ENCODE measurements around the gene TAF11L9. TPM values are rescaled to one million over a fixed set of nuclear protein-coding genes. Genes with fewer than 3 reads are reported as not detected.
"Not testable (repeated sequence)": the region's sequence is repeated elsewhere in the genome, so short reads cannot be mapped to it uniquely, and the experiment has no call there.

Gene TAF11L9
- total RNA-seq, 1 experiment from 2014 or later = not detected

DNA sequence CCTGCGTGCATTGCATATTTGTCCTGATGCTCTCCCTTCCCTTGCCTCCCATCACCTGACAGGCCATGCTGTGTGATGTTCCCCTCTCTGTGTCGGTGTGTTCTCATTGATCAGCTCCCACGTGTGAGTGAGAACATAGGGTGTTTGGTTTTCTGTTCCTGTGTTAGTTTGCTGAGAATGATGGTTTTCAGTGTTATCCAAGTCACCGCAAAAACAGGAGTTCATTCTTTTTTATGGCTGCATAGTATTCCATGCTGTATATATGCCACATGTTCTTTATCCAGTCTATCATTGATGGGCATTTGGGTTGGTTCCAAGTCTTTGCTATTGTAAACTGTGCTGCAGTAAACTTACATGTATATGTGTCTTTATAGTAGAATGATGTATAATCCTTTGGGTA lies 13.3 kb upstream of the TAF11L9 start:
- H3K9me2 ChIP-seq (replicated peaks; ENCODE audit: insufficient read depth, low read length); H2AFZ ChIP-seq (ENCODE audit: low read length); H3K27me3 ChIP-seq (ENCODE audit: low read length); H3K9me3 ChIP-seq (ENCODE audit: low read length); H4K20me1 ChIP-seq (ENCODE audit: insufficient read depth, low read depth, low read length); H3K4me2 ChIP-seq (ENCODE audit: low read depth, low read length, poor library complexity, severe bottlenecking); H3K27ac ChIP-seq (ENCODE audit: low read length); H3K36me3 ChIP-seq (ENCODE audit: insufficient read depth, low read length); DNase-seq; H3K79me2 ChIP-seq (ENCODE audit: low read length); H3K9ac ChIP-seq (ENCODE audit: low read length); H3K4me3 ChIP-seq (ENCODE audit: low read length); H3K4me1 ChIP-seq (ENCODE audit: low read length): not testable (repeated sequence)

DNA sequence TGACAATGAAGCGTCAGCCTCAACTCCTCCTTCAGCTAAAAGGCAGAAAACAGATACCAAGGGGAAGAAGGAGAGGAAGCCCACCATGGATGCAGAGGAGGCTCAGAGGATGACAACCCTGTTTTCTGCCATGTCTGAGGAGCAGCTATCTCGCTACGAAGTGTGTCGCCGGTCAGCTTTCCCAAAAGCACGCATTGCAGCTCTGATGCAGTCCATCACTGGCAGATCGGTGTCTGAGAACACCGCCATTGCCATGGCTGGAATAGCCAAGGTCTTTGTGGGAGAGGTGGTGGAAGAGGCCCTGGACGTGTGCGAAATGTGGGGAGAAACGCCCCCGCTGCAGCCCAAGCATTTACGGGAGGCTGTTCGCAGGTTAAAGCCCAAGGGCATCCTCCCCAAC lies 10.8 kb upstream of the TAF11L9 start:
- no peak overlapping the region for H3K27ac ChIP-seq (ENCODE audit: low read length)
- no peak overlapping the region for H2AFZ ChIP-seq (ENCODE audit: low read length)
- H4K20me1 ChIP-seq (ENCODE audit: insufficient read depth, low read depth, low read length) = no peaks in the 10 kb centered on the region
- no peaks in the 10 kb centered on the region for H3K36me3 ChIP-seq (ENCODE audit: insufficient read depth, low read length)
- H3K79me2 ChIP-seq (ENCODE audit: low read length) = no peaks in the 10 kb centered on the region
- no peak overlapping the region for H3K4me2 ChIP-seq (ENCODE audit: low read depth, low read length, poor library complexity, severe bottlenecking)
- H3K4me3 ChIP-seq (ENCODE audit: low read length) = no peak overlapping the region
- no peaks in the 10 kb centered on the region for H3K4me1 ChIP-seq (ENCODE audit: low read length)
- peaks cover 5% of the 10 kb centered on the region; the same call in 1 of the 2 replicates for H3K9me3 ChIP-seq (ENCODE audit: low read length)
- no peak overlapping the region for H3K9ac ChIP-seq (ENCODE audit: low read length)
- H3K27me3 ChIP-seq (ENCODE audit: low read length) = no peaks in the 10 kb centered on the region
- DNase-seq = no peak
- H3K9me2 ChIP-seq (replicated peaks; ENCODE audit: insufficient read depth, low read length) = no peaks in the 10 kb centered on the region

DNA sequence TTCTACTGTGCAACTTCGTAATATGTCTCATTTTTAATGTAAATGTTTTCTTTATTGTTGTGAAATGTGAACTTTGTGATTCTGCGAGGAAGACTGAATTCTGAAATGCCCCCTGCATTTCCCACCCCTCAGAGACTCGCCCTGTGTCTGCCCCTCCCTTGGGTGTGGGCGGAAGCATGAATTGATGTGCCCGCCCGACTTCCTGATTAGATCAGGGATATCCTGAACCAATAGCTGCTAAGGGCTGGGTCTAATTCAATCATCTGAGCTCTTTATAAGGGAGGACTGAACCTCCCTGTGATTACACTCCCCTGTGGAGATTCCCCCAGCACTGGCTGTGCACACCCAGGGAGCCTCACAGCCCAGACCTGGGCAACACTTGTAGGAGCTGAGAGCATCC lies 9.7 kb upstream of the TAF11L9 start, which contains the start of gene TAF11L11:
TSS of gene TAF11L11 (plus strand) at position 304 of the 400 bp plus-strand sequence.
- not testable (repeated sequence) for H4K20me1 ChIP-seq (ENCODE audit: insufficient read depth, low read depth, low read length); H3K4me2 ChIP-seq (ENCODE audit: low read depth, low read length, poor library complexity, severe bottlenecking); H2AFZ ChIP-seq (ENCODE audit: low read length); H3K9me2 ChIP-seq (replicated peaks; ENCODE audit: insufficient read depth, low read length); H3K36me3 ChIP-seq (ENCODE audit: insufficient read depth, low read length); DNase-seq; H3K9me3 ChIP-seq (ENCODE audit: low read length); H3K4me3 ChIP-seq (ENCODE audit: low read length); H3K27me3 ChIP-seq (ENCODE audit: low read length); H3K79me2 ChIP-seq (ENCODE audit: low read length); H3K9ac ChIP-seq (ENCODE audit: low read length); H3K4me1 ChIP-seq (ENCODE audit: low read length); H3K27ac ChIP-seq (ENCODE audit: low read length)

DNA sequence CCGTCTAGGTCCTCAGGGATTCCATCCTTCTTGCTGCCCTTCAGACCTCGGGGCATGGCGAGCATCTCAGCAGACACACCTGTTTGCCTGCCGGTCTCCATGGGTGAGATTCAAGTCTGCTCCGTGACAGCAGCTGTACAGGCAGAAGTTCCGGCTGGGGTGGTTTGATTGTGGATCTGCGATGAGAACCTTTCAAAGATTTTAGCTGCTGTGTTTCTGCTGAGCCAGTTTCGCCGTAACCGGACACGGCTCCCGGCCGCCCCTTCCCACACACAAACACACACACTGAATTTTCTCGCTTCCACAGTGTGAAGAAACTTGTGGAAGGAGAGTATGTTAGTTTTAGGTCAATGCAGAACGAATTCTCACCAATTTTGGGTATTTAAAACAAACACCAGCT lies 3.5 kb upstream of the TAF11L9 start, which contains the start of gene TAF11L10:
TSS of gene TAF11L10 (minus strand) at position 101 of the 400 bp plus-strand sequence.
- H3K9me2 ChIP-seq (replicated peaks; ENCODE audit: insufficient read depth, low read length); H3K4me2 ChIP-seq (ENCODE audit: low read depth, low read length, poor library complexity, severe bottlenecking); H3K4me3 ChIP-seq (ENCODE audit: low read length); H3K9me3 ChIP-seq (ENCODE audit: low read length); H3K27ac ChIP-seq (ENCODE audit: low read length); H4K20me1 ChIP-seq (ENCODE audit: insufficient read depth, low read depth, low read length); H3K9ac ChIP-seq (ENCODE audit: low read length); H2AFZ ChIP-seq (ENCODE audit: low read length); DNase-seq; H3K27me3 ChIP-seq (ENCODE audit: low read length); H3K79me2 ChIP-seq (ENCODE audit: low read length); H3K4me1 ChIP-seq (ENCODE audit: low read length); H3K36me3 ChIP-seq (ENCODE audit: insufficient read depth, low read length): not testable (repeated sequence)

DNA sequence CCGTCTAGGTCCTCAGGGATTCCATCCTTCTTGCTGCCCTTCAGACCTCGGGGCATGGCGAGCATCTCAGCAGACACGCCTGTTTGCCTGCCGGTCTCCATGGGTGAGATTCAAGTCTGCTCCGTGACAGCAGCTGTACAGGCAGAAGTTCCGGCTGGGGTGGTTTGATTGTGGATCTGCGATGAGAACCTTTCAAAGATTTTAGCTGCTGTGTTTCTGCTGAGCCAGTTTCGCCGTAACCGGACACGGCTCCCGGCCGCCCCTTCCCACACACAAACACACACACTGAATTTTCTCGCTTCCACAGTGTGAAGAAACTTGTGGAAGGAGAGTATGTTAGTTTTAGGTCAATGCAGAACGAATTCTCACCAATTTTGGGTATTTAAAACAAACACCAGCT lies 3.3 kb downstream of the TAF11L9 start, which contains the start of gene TAF11L8:
TSS of gene TAF11L8 (minus strand) at position 101 of the 400 bp plus-strand sequence.
- H2AFZ ChIP-seq (ENCODE audit: low read length); H3K27me3 ChIP-seq (ENCODE audit: low read length); H3K36me3 ChIP-seq (ENCODE audit: insufficient read depth, low read length); H3K9me2 ChIP-seq (replicated peaks; ENCODE audit: insufficient read depth, low read length); H3K4me3 ChIP-seq (ENCODE audit: low read length); H4K20me1 ChIP-seq (ENCODE audit: insufficient read depth, low read depth, low read length); H3K9ac ChIP-seq (ENCODE audit: low read length); H3K27ac ChIP-seq (ENCODE audit: low read length); H3K4me2 ChIP-seq (ENCODE audit: low read depth, low read length, poor library complexity, severe bottlenecking); DNase-seq; H3K9me3 ChIP-seq (ENCODE audit: low read length); H3K4me1 ChIP-seq (ENCODE audit: low read length); H3K79me2 ChIP-seq (ENCODE audit: low read length): not testable (repeated sequence)

DNA sequence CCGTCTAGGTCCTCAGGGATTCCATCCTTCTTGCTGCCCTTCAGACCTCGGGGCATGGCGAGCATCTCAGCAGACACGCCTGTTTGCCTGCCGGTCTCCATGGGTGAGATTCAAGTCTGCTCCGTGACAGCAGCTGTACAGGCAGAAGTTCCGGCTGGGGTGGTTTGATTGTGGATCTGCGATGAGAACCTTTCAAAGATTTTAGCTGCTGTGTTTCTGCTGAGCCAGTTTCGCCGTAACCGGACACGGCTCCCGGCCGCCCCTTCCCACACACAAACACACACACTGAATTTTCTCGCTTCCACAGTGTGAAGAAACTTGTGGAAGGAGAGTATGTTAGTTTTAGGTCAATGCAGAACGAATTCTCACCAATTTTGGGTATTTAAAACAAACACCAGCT lies 8.5 kb downstream of the TAF11L9 start, which contains the start of gene TAF11L7:
TSS of gene TAF11L7 (minus strand) at position 101 of the 400 bp plus-strand sequence.
- H3K27ac ChIP-seq (ENCODE audit: low read length); H3K9ac ChIP-seq (ENCODE audit: low read length); H3K9me2 ChIP-seq (replicated peaks; ENCODE audit: insufficient read depth, low read length): not testable (repeated sequence)

More for the DNA sequence above, 8.5 kb downstream of the TAF11L9 start, which contains the start of gene TAF11L7:
- H4K20me1 ChIP-seq (ENCODE audit: insufficient read depth, low read depth, low read length); H3K79me2 ChIP-seq (ENCODE audit: low read length); DNase-seq; H3K4me1 ChIP-seq (ENCODE audit: low read length); H3K27me3 ChIP-seq (ENCODE audit: low read length); H3K36me3 ChIP-seq (ENCODE audit: insufficient read depth, low read length); H2AFZ ChIP-seq (ENCODE audit: low read length); H3K4me2 ChIP-seq (ENCODE audit: low read depth, low read length, poor library complexity, severe bottlenecking); H3K4me3 ChIP-seq (ENCODE audit: low read length); H3K9me3 ChIP-seq (ENCODE audit: low read length): not testable (repeated sequence)

Small RNA genes lying within 50 kb of the gene (small RNA-seq; reads per million reads assigned to genes)
- gene AC233724.3 = not detected
- not detected for gene AC233724.4
- gene AC233724.6 = not detected
- gene AC233724.7 = not detected

Other genes starting within 250 kb of the TAF11L9 start
- not detected in 2 replicates for gene TAF11L2, start 96.2 kb downstream of the TAF11L9 start, total RNA-seq (2014; rRNA removed; shearing (Covaris generic); ENCODE audit: low replicate concordance)
- not detected in 2 replicates for gene TAF11L3, start 76.0 kb downstream of the TAF11L9 start, total RNA-seq (2014; rRNA removed; shearing (Covaris generic); ENCODE audit: low replicate concordance)
- not detected in 2 replicates for gene TAF11L4, start 72.6 kb downstream of the TAF11L9 start, total RNA-seq (2014; rRNA removed; shearing (Covaris generic); ENCODE audit: low replicate concordance)
- gene TAF11L5, start 69.2 kb downstream of the TAF11L9 start, total RNA-seq (2014; rRNA removed; shearing (Covaris generic); ENCODE audit: low replicate concordance) = not detected in 2 replicates
- not detected in 2 replicates for gene TAF11L6, start 65.7 kb downstream of the TAF11L9 start, total RNA-seq (2014; rRNA removed; shearing (Covaris generic); ENCODE audit: low replicate concordance)
- gene TAF11L7, start 8.6 kb downstream of the TAF11L9 start, total RNA-seq (2014; rRNA removed; shearing (Covaris generic); ENCODE audit: low replicate concordance) = not detected in 2 replicates
- not detected in 2 replicates for gene TAF11L8, start 3.4 kb downstream of the TAF11L9 start, total RNA-seq (2014; rRNA removed; shearing (Covaris generic); ENCODE audit: low replicate concordance)
- not detected in 2 replicates for gene TAF11L10, start 3.4 kb upstream of the TAF11L9 start, total RNA-seq (2014; rRNA removed; shearing (Covaris generic); ENCODE audit: low replicate concordance)
- gene TAF11L11, start 9.8 kb upstream of the TAF11L9 start, total RNA-seq (2014; rRNA removed; shearing (Covaris generic); ENCODE audit: low replicate concordance) = not detected in 2 replicates
- gene TAF11L12, start 16.0 kb upstream of the TAF11L9 start, total RNA-seq (2014; rRNA removed; shearing (Covaris generic); ENCODE audit: low replicate concordance) = not detected in 2 replicates
- not detected in 2 replicates for gene TAF11L13, start 37.7 kb upstream of the TAF11L9 start, total RNA-seq (2014; rRNA removed; shearing (Covaris generic); ENCODE audit: low replicate concordance)
- gene TAF11L14, start 40.1 kb upstream of the TAF11L9 start, total RNA-seq (2014; rRNA removed; shearing (Covaris generic); ENCODE audit: low replicate concordance) = not detected in 2 replicates